ELR (cell line): ENCODE measurements around the gene ASPG.

ENCODE experiments used
- DNase-seq: peaks from one replicate; pipeline ENCODE4 v3.0.0-alpha.2; 2015; ENCODE audit warnings: low read depth

ASPG gene

GRCh38 chr14:104093366-104094055, 8.0 kb downstream of the ASPG start:
- no peak for DNase-seq

GRCh38 chr14:104094056-104094708, 8.7 kb downstream of the ASPG start:
- DNase-seq = no peak

- peak; percentile 39 for DNase-seq
Measured at GRCh38 chr14:104094709-104095425, 9.4 kb downstream of the ASPG start.

- no peak for DNase-seq
Measured at GRCh38 chr14:104095426-104096310, 10.2 kb downstream of the ASPG start.

GRCh38 chr14:104096318-104096717, 10.8 kb downstream of the ASPG start:
- DNase-seq = no peak

- no peak for DNase-seq
Measured at GRCh38 chr14:104096751-104097700, 11.5 kb downstream of the ASPG start.

GRCh38 chr14:104098272-104099095, 13.0 kb downstream of the ASPG start:
- no peak for DNase-seq

- DNase-seq = no peak
Measured at GRCh38 chr14:104099096-104100041, 13.9 kb downstream of the ASPG start.

GRCh38 chr14:104100171-104101085, 14.9 kb downstream of the ASPG start:
- no peak for DNase-seq

- no peak for DNase-seq
Measured at GRCh38 chr14:104101086-104101621, 15.7 kb downstream of the ASPG start.

- no peak for DNase-seq
Measured at GRCh38 chr14:104101651-104102281, 16.3 kb downstream of the ASPG start.

GRCh38 chr14:104102282-104102914, 16.9 kb downstream of the ASPG start:
- DNase-seq = no peak

GRCh38 chr14:104103061-104103445, 17.6 kb downstream of the ASPG start:
- no peak for DNase-seq

- no peak for DNase-seq
Measured at GRCh38 chr14:104103446-104104075, 18.1 kb downstream of the ASPG start.

GRCh38 chr14:104104076-104104901, 18.8 kb downstream of the ASPG start:
- DNase-seq = no peak
